A673 (cell line): ENCODE results near the gene SLCO2A1.

Experiments used
- CTCF ChIP-seq: fragments of 300-800, 200-600 bp; sonication (generic); conservative IDR thresholded peaks from 2 replicates; pipeline ENCODE4 v1.5.1; 2017; ENCODE audit warnings: low read depth, mild to moderate bottlenecking, antibody characterized with exemption, low read length, moderate library complexity, mixed read lengths
- EZH2 ChIP-seq: fragments of 200-600 bp; sonication (generic); IDR thresholded peaks from 2 replicates; pipeline ENCODE4 v1.6.1; 2017; ENCODE audit warnings: borderline replicate concordance, low read depth, mild to moderate bottlenecking, mixed read lengths, antibody characterized with exemption, low read length; ENCODE audit not compliant: poor library complexity, severe bottlenecking

DNA sequence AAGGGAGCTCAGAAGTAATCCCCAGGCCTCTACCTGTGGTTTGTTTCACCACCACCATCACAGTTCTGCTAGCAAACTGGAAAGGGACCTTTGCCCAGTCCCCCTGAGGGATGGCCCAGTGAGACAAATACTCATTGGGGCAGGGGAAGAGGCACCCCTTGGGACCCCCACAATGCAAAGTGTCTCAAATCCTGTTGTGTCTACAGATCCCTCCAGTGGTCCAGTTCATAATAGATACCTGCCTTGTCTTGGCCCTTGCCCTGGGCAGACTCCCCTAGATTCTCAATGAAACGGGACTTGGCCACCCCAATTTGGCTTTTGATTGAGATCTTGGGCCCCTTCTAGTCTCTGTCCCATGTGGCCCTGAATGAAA is 90.3 kb downstream of the SLCO2A1 start:
- TF ChIP-seq EZH2 (no peak), CTCF (no peak)
